ENCODE results near the gene SLC38A11.

- TF ChIP-seq CTCF (IDR thresholded peaks at IDR 0.05) (no peak), POLR2A (IDR thresholded peaks at IDR 0.05) (no peak)
Measured at GRCh38 chr2:165003443-165004130, 48.3 kb upstream of the SLC38A11 start.

Measured in testis (tissue), 2 donors.